B cell (primary cell): ENCODE measurements around the gene TRAPPC2B.

Source experiments
- EZH2 ChIP-seq: IDR thresholded peaks from 2 replicates; pipeline ENCODE4 v1.6.1; 2012; ENCODE audit warnings: borderline replicate concordance, low read depth, mild to moderate bottlenecking, moderate library complexity, low read length; ENCODE audit not compliant: insufficient read depth, poor library complexity, severe bottlenecking
- TF ChIP-seq, protein P1 (sequence below): fragments of 200-600 bp; IDR thresholded peaks from one replicate; pipeline ENCODE4 v1.8.0; 2022; ENCODE audit warnings: antibody characterized with exemption, mild to moderate bottlenecking

DNA sequence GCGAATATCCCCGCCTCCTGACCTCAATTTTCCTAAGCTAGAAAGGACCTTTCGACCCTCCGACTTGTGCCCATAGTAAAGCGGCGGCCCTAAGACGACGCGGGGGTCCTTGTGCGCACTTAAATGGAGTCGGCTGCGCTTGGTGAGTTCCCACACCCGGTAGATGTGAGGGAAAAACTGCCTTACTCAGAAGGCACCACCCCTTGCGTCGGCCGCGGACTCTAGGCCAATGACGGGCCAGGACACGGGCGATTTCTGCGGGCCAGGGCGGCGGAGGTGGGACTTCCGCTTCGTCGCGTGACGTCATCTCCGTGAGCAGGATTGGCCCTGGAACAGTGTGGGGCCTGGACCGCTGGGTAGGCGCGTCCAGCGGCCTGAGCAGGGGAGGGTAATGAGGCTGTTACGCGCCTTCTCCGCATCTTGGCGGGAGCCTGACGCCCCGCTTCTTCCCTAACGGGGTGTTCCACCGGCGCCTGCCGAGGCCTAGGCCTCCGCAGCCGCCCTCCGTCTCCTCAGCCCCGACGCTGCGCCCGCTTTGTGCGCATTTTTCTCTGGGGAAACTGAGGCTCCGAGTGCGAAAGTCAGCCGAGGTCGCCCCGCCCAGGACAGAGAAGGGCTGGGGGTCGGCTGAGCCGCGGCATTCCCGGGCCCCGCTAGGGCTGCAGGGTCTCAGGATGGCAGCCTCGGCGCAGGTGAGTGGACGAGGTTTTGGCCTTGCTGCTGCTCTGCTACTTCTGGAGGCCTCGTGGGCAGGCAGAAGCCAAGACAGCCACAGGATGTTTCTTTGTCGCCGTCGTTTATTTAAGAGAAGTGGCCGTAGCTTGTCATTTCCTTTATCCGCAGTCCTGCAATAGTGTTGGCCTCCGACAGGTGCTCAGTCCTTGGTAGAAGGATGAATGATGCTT, 42.9 kb upstream of the TRAPPC2B start, which contains the start of gene ZNF543:
- TF ChIP-seq, protein P1, sequence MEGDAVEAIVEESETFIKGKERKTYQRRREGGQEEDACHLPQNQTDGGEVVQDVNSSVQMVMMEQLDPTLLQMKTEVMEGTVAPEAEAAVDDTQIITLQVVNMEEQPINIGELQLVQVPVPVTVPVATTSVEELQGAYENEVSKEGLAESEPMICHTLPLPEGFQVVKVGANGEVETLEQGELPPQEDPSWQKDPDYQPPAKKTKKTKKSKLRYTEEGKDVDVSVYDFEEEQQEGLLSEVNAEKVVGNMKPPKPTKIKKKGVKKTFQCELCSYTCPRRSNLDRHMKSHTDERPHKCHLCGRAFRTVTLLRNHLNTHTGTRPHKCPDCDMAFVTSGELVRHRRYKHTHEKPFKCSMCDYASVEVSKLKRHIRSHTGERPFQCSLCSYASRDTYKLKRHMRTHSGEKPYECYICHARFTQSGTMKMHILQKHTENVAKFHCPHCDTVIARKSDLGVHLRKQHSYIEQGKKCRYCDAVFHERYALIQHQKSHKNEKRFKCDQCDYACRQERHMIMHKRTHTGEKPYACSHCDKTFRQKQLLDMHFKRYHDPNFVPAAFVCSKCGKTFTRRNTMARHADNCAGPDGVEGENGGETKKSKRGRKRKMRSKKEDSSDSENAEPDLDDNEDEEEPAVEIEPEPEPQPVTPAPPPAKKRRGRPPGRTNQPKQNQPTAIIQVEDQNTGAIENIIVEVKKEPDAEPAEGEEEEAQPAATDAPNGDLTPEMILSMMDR: no peak
- TF ChIP-seq EZH2: no peak
